K562 (cell line): ENCODE data around the gene ASB10. TPM values are rescaled to one million over a fixed set of nuclear protein-coding genes. Genes with fewer than 3 reads are reported as not detected.
A peak's percentile ranks its signal among the peaks of the same experiment; 100 is the strongest.

Experiments
- BCL6 ChIP-seq: fragments of 250-450 bp; sonication (Bioruptor Pico); IDR thresholded peaks from 2 replicates; pipeline ENCODE4 v1.4.0; 2020
- BDP1 ChIP-seq: IDR thresholded peaks from 3 replicates; pipeline ENCODE4 v1.6.1; 2011; ENCODE audit not compliant: insufficient read length, insufficient read depth
- CAMTA2 ChIP-seq: fragments of 250-450 bp; sonication (Bioruptor Pico); conservative IDR thresholded peaks from 2 replicates; pipeline ENCODE4 v1.5.1; 2022
- CBFA2T2 ChIP-seq: fragments of 450-650 bp; conservative IDR thresholded peaks from 2 replicates; pipeline ENCODE4 v1.6.1; 2017; ENCODE audit warnings: mild to moderate bottlenecking
- CEBPB ChIP-seq: fragments of 450-650 bp; IDR thresholded peaks from 2 replicates; pipeline ENCODE4 v1.6.1; 2016; ENCODE audit warnings: missing genetic modification characterization, missing compliant biosample characterization
- FOS ChIP-seq: IDR thresholded peaks from 3 replicates; pipeline ENCODE4 v1.6.1; 2011; ENCODE audit not compliant: insufficient read length; ENCODE audit errors: extremely low read depth
- FOXA3 ChIP-seq, 2 experiments: fragments of 450-650 bp in 1 of 2; sonication (generic) in 1 of 2; formaldehyde crosslinking; IDR thresholded peaks in 1 of 2; conservative IDR thresholded peaks in 1 of 2; 2 replicates each; pipeline versions ENCODE4 v1.4.0 to v1.8.0; 2020 to 2022; ENCODE audit warnings: mild to moderate bottlenecking in 2 of 2, missing genetic modification reagents in 1 of 2
- HDAC3 ChIP-seq: fragments of 450-650 bp; IDR thresholded peaks from 2 replicates; pipeline ENCODE4 v1.6.1; 2018; ENCODE audit warnings: borderline replicate concordance, mild to moderate bottlenecking, moderate library complexity; ENCODE audit not compliant: partially characterized antibody
- HIVEP1 ChIP-seq: fragments of 250-450 bp; sonication (Bioruptor Pico); IDR thresholded peaks from 2 replicates; pipeline ENCODE4 v1.4.0; 2020; ENCODE audit warnings: mild to moderate bottlenecking
- KLF1 ChIP-seq: fragments of 450-650 bp; IDR thresholded peaks from 2 replicates; pipeline ENCODE4 v1.6.1; 2016; ENCODE audit warnings: missing genetic modification characterization, missing compliant biosample characterization
- MAFK ChIP-seq: IDR thresholded peaks from 2 replicates; pipeline ENCODE4 v1.6.1; 2011; ENCODE audit warnings: low read length, improper control_type of control experiment
- POLR2H ChIP-seq: IDR thresholded peaks from 2 replicates; pipeline ENCODE4 v1.6.1; 2016; ENCODE audit warnings: missing genetic modification characterization, low read depth, mild to moderate bottlenecking, control low read depth, missing compliant biosample characterization, moderate library complexity
- ZNF197 ChIP-seq: fragments of 200-800 bp; sonication (Bioruptor generic); IDR thresholded peaks from 2 replicates; pipeline ENCODE4 v1.6.1; 2016; ENCODE audit warnings: low read depth, missing genetic modification characterization, missing compliant biosample characterization
- ZNF830 ChIP-seq: fragments of 250-450 bp; sonication (Bioruptor Pico); IDR thresholded peaks from 2 replicates; pipeline ENCODE4 v1.5.0; 2021; ENCODE audit warnings: mild to moderate bottlenecking
- polyA plus RNA-seq, 8 experiments: library from polyadenylated mRNA; depleted of rRNA in 4 of 8; stranded (reverse) in 5 of 8; unstranded in 3 of 8; fragments of >200 nt; fragmentation: Nextera tagmentation in 2 of 8; fragmentation: Illumina TruSeq in 1 of 8; extraction: Ambion mirVana in 2 of 8; extraction: Trizol in 1 of 8; gene quantifications; 2 replicates each; pipeline versions ENCODE4 v1.2.1 to v1.2.3, GENCODE V29; 2011 to 2014; ENCODE audit warnings: inconsistent platforms in 1 of 8, missing spikeins in 1 of 8
- total RNA-seq, 7 experiments: library from RNA; depleted of rRNA in 6 of 7; stranded (reverse); fragments of >200 nt in 6 of 7; fragmentation: Illumina TruSeq in 2 of 7; extraction: Trizol in 2 of 7; gene quantifications; 2 replicates each; pipeline versions ENCODE4 v1.2.1 to v1.2.3, GENCODE V29; 2011 to 2021; ENCODE audit warnings: low replicate concordance in 1 of 7
- TF ChIP-seq, protein P1 (sequence below): fragments of 450-650 bp; IDR thresholded peaks from 2 replicates; pipeline ENCODE4 v1.6.1; 2017; ENCODE audit warnings: mild to moderate bottlenecking, moderate library complexity
- TF ChIP-seq, protein P2 (sequence below), 2 experiments: fragments of 200-800 bp in 1 of 2; sonication (Bioruptor generic) in 1 of 2; sonication (generic) in 1 of 2; formaldehyde crosslinking in 1 of 2; IDR thresholded peaks in 1 of 2; conservative IDR thresholded peaks in 1 of 2; 2 replicates each; pipeline versions ENCODE4 v1.5.0 to v1.6.1; 2016 to 2020; ENCODE audit warnings: missing compliant biosample characterization in 1 of 2, missing genetic modification characterization in 1 of 2, missing genetic modification reagents in 1 of 2
- TF ChIP-seq, protein P3 (sequence below): fragments of 250-450 bp; sonication (Bioruptor Pico); IDR thresholded peaks from 2 replicates; pipeline ENCODE4 v1.9.0; 2021; ENCODE audit warnings: mild to moderate bottlenecking
- TF ChIP-seq, protein P4 (sequence below), 2 experiments: fragments of 150-350 bp in 1 of 2; IDR thresholded peaks; 2 replicates each; pipeline ENCODE4 v1.6.1; 2012 to 2016; ENCODE audit warnings: low read depth in 2 of 2, low read length in 2 of 2, mild to moderate bottlenecking in 1 of 2, moderate library complexity in 1 of 2
- TF ChIP-seq, protein P5 (sequence below): fragments of 250-450 bp; sonication (Bioruptor Pico); IDR thresholded peaks from 2 replicates; pipeline ENCODE4 v1.4.0; 2020; ENCODE audit warnings: borderline replicate concordance

Gene ASB10
- total and polyA plus RNA-seq, 9 of the 15 experiments (the other 6 are each of a cell fraction or from before 2014, with no cell fraction given), result not detected

DNA sequence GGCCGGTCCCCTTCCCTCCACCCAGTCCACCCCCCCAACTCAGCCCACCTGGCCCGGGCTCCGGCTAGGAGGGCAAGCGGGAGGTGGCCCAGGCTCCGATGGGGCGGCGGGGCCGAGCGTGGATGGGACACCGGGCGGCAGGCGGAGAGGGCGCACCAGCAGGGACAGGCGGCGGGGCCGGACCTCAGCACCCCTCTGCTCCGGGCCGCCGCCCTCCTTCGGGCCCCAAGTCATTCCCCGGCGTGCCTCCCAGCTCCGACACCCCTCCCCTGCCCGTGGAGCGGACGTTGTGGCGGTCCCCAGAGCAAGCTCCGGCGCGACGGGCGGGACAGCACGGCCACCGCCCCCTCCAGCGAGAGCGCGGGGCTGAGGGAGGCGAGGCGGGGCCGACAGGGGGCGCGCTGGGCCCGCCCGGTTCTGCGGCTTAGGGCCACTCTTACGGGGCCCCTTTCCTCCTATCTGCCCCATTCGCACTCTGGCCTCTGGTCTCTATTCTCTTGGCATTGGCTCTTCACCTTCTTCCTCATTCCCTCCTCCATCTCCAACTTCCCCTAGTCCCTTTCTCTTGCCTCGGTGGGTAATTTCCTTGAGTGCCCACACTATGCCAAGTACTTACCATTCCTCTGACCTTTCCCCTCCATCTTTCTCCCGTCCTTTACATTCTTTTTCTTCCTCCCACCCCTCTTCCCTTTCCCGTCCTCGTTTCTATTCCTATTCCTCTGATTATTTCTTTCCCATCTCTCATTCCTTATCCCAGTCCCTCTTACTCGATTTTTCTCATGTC, 18.9 kb downstream of the ASB10 start (continued):
- TF ChIP-seq, protein P1, sequence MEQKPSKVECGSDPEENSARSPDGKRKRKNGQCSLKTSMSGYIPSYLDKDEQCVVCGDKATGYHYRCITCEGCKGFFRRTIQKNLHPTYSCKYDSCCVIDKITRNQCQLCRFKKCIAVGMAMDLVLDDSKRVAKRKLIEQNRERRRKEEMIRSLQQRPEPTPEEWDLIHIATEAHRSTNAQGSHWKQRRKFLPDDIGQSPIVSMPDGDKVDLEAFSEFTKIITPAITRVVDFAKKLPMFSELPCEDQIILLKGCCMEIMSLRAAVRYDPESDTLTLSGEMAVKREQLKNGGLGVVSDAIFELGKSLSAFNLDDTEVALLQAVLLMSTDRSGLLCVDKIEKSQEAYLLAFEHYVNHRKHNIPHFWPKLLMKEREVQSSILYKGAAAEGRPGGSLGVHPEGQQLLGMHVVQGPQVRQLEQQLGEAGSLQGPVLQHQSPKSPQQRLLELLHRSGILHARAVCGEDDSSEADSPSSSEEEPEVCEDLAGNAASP, result no peak
- TF ChIP-seq CEBPB (tag), result no peak
- TF ChIP-seq BCL6, result no peak
- no peak for TF ChIP-seq BDP1
- no peak for TF ChIP-seq MAFK
- TF ChIP-seq HIVEP1 (CRISPR knock-in tag), result no peak
- no peak for TF ChIP-seq FOXA3 (CRISPR knock-in tag; conservative IDR thresholded peaks at IDR 0.05 in 1 of 2, IDR thresholded peaks at IDR 0.05 in 1 of 2)
- TF ChIP-seq, protein P2, sequence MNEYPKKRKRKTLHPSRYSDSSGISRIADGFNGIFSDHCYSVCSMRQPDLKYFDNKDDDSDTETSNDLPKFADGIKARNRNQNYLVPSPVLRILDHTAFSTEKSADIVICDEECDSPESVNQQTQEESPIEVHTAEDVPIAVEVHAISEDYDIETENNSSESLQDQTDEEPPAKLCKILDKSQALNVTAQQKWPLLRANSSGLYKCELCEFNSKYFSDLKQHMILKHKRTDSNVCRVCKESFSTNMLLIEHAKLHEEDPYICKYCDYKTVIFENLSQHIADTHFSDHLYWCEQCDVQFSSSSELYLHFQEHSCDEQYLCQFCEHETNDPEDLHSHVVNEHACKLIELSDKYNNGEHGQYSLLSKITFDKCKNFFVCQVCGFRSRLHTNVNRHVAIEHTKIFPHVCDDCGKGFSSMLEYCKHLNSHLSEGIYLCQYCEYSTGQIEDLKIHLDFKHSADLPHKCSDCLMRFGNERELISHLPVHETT (CRISPR knock-in tag; conservative IDR thresholded peaks at IDR 0.05 in 1 of 2, IDR thresholded peaks at IDR 0.05 in 1 of 2), result no peak
- TF ChIP-seq FOS, result no peak
- TF ChIP-seq, protein P3, sequence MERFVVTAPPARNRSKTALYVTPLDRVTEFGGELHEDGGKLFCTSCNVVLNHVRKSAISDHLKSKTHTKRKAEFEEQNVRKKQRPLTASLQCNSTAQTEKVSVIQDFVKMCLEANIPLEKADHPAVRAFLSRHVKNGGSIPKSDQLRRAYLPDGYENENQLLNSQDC (CRISPR knock-in tag), result no peak
- TF ChIP-seq CBFA2T2, result no peak; the same call in 1 of the 2 replicates
- TF ChIP-seq, protein P4, sequence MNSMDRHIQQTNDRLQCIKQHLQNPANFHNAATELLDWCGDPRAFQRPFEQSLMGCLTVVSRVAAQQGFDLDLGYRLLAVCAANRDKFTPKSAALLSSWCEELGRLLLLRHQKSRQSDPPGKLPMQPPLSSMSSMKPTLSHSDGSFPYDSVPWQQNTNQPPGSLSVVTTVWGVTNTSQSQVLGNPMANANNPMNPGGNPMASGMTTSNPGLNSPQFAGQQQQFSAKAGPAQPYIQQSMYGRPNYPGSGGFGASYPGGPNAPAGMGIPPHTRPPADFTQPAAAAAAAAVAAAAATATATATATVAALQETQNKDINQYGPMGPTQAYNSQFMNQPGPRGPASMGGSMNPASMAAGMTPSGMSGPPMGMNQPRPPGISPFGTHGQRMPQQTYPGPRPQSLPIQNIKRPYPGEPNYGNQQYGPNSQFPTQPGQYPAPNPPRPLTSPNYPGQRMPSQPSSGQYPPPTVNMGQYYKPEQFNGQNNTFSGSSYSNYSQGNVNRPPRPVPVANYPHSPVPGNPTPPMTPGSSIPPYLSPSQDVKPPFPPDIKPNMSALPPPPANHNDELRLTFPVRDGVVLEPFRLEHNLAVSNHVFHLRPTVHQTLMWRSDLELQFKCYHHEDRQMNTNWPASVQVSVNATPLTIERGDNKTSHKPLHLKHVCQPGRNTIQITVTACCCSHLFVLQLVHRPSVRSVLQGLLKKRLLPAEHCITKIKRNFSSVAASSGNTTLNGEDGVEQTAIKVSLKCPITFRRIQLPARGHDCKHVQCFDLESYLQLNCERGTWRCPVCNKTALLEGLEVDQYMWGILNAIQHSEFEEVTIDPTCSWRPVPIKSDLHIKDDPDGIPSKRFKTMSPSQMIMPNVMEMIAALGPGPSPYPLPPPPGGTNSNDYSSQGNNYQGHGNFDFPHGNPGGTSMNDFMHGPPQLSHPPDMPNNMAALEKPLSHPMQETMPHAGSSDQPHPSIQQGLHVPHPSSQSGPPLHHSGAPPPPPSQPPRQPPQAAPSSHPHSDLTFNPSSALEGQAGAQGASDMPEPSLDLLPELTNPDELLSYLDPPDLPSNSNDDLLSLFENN (IDR thresholded peaks at IDR 0.05; ENCODE audit: low read depth in 2 of 2, low read length in 2 of 2), result no peak
- no peak for TF ChIP-seq HDAC3
- no peak for TF ChIP-seq ZNF830 (CRISPR knock-in tag)
- TF ChIP-seq, protein P5, sequence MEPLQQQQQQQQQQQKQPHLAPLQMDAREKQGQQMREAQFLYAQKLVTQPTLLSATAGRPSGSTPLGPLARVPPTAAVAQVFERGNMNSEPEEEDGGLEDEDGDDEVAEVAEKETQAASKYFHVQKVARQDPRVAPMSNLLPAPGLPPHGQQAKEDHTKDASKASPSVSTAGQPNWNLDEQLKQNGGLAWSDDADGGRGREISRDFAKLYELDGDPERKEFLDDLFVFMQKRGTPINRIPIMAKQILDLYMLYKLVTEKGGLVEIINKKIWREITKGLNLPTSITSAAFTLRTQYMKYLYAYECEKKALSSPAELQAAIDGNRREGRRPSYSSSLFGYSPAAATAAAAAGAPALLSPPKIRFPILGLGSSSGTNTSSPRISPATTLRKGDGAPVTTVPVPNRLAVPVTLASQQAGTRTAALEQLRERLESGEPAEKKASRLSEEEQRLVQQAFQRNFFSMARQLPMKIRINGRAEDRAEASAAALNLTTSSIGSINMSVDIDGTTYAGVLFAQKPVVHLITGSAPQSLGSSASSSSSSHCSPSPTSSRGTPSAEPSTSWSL (CRISPR knock-in tag), result no peak
- 0 out of 2 replicates have a peak, but pooled peaks have one; percentile 13 for TF ChIP-seq KLF1 (tag)
- TF ChIP-seq ZNF197, result no peak
- TF ChIP-seq POLR2H (tag), result no peak
- TF ChIP-seq CAMTA2, result no peak
